ENCODE data around the gene PDZD2. TPM values are rescaled to one million over a fixed set of nuclear protein-coding genes. Genes with fewer than 3 reads are reported as not detected.

The PDZD2 gene
- total and polyA plus RNA-seq, 2 donors (not counting 3 experiments of a cell fraction or from before 2014, with no cell fraction given), result 0.66 to 6.9 TPM

DNA sequence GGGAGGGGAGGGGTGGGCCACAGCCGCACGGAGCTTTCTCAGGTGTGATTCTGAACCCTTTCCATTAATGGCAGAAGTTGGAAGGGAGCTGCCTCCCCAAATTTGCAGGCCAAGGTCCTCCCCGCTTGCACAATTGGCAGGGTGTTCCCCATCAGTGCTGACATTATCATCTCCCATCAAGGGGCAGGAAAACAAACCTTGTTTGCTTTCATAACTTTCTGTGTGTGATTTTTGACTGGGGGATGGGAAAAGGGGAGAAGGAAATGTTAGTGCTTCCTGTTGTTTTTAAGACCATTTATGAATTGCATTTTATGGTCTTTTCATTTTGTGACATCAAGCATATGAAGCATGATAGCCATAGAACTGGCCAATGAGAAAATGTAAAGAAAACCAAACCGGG is 292.9 kb downstream of the PDZD2 start:
- no peak overlapping the region for H2AFZ ChIP-seq (ENCODE audit: low read depth, low read length)
- DNase-seq (ENCODE audit: low read depth, low spot score), result no peak
- no peaks in the 10 kb centered on the region for H3K27me3 ChIP-seq (ENCODE audit: control insufficient read depth in 2 of 2, insufficient read depth in 2 of 2, low read length in 2 of 2)
- dilution Hi-C loops (cut with MboI; ENCODE audit: extremely low pct_ligation_motif_present, low sequenced_read_pairs) (no loop called here), intact Hi-C loops (cut with micrococcal nuclease) (no loop called here)
- no peak for FAIRE-seq
- CTCF ChIA-PET, result interaction anchor here (1.9 kb wide), 1 partner anchor 145 kb away, joined by 6 read pairs; no protein-coding TSS in a partner anchor
- TF ChIP-seq POLR2A (IDR thresholded peaks at IDR 0.05; ENCODE audit: low read depth, low read length) (no peak), JUN (IDR thresholded peaks at IDR 0.05; ENCODE audit: borderline replicate concordance, insufficient read depth, insufficient read length, low read depth) (no peak), EZH2 (IDR thresholded peaks at IDR 0.05; ENCODE audit: borderline replicate concordance, low read depth, low read length, severe bottlenecking) (no peak), MYC (IDR thresholded peaks at IDR 0.05; ENCODE audit: low read depth, low read length) (no peak), FOS (IDR thresholded peaks at IDR 0.05; ENCODE audit: borderline replicate concordance, insufficient read depth, low read length) (no peak), GATA2 (IDR thresholded peaks at IDR 0.05; ENCODE audit: insufficient read depth, insufficient read length, low read depth, low read length) (no peak)
- TF ChIP-seq, protein P1, sequence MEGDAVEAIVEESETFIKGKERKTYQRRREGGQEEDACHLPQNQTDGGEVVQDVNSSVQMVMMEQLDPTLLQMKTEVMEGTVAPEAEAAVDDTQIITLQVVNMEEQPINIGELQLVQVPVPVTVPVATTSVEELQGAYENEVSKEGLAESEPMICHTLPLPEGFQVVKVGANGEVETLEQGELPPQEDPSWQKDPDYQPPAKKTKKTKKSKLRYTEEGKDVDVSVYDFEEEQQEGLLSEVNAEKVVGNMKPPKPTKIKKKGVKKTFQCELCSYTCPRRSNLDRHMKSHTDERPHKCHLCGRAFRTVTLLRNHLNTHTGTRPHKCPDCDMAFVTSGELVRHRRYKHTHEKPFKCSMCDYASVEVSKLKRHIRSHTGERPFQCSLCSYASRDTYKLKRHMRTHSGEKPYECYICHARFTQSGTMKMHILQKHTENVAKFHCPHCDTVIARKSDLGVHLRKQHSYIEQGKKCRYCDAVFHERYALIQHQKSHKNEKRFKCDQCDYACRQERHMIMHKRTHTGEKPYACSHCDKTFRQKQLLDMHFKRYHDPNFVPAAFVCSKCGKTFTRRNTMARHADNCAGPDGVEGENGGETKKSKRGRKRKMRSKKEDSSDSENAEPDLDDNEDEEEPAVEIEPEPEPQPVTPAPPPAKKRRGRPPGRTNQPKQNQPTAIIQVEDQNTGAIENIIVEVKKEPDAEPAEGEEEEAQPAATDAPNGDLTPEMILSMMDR (IDR thresholded peaks at IDR 0.05; ENCODE audit: extremely low read depth in 1 of 2, insufficient read depth in 1 of 2, low read depth in 1 of 2, low read length in 2 of 2), result no peak
- H3K4me2 ChIP-seq (ENCODE audit: insufficient read depth, low read length), result no peak overlapping the region
- H3K79me2 ChIP-seq (ENCODE audit: control insufficient read depth, insufficient read depth, low read length), result no peaks in the 10 kb centered on the region
- no peak overlapping the region for H3K9ac ChIP-seq (replicated peaks; ENCODE audit: extremely low read depth, insufficient read depth, low read length)
- no peak overlapping the region for H3K4me3 ChIP-seq (replicated peaks in 1 of 3; ENCODE audit: insufficient read depth in 1 of 3, low read depth in 1 of 3, low read length in 3 of 3)
- no peaks in the 10 kb centered on the region for H4K20me1 ChIP-seq (replicated peaks; ENCODE audit: control insufficient read depth, extremely low read depth, insufficient read depth, low read length)
- H3K27ac ChIP-seq (ENCODE audit: insufficient read depth, low read depth, low read length), result no peak overlapping the region
- H3K36me3 ChIP-seq (ENCODE audit: control insufficient read depth in 2 of 2, extremely low read depth in 1 of 2, insufficient read depth in 2 of 2, low read length in 2 of 2), result no peaks in the 10 kb centered on the region
- peaks cover 2% of the 10 kb centered on the region for H3K4me1 ChIP-seq (ENCODE audit: control insufficient read depth, extremely low read depth, insufficient read depth, low read length)
- H3K9me1 ChIP-seq (replicated peaks; ENCODE audit: control insufficient read depth, extremely low read depth, insufficient read depth, low read length), result no peaks in the 10 kb centered on the region
- H3K9me3 ChIP-seq (replicated peaks; ENCODE audit: control insufficient read depth, insufficient read depth, low read length), result no peaks in the 10 kb centered on the region
- POLR2A ChIA-PET, result no interaction called here
- BruUV-seq (replicated peaks), result no TSS peak

Measured in endothelial cell of umbilical vein (primary cell).